HepG2 (cell line): ENCODE results near the gene SCGB1D4. TPM values are rescaled to one million over a fixed set of nuclear protein-coding genes. Genes with fewer than 3 reads are reported as not detected.

Source experiments
- ATAC-seq: fragments of 200-7000 bp; cut with Tn5 transposase; 3 replicates; pipeline ENCODE4 v1.9.1; 2020; ENCODE audit warnings: mild to moderate bottlenecking, moderate library complexity
- BruUV-seq: library from RNA; stranded (reverse); fragments of 400-500 nt; replicated peaks from 2 replicates; lab custom pipeline; 2021; lab: Mats Ljungman, UMichigan
- CTCF ChIA-PET: fragments of 300-600 bp; formaldehyde crosslinking; extraction: SDS; loops from one replicate; lab custom pipeline; 2021; ENCODE audit warnings: low total read pairs, inconsistent platforms, low intra/inter-chr PET ratio; lab: Yijun Ruan, JAX
- POLR2A ChIA-PET: fragments of 350-600 bp; sonication (Branson Sonifier 250); formaldehyde crosslinking; loops from one replicate; lab custom pipeline; 2020; ENCODE audit warnings: antibody characterized with exemption, inconsistent platforms; lab: Yijun Ruan, JAX
- DNase-seq: peaks from one replicate; pipeline ENCODE4 v3.0.0-alpha.2; 2015; ENCODE audit warnings: low spot score
- FAIRE-seq: peaks from 3 replicates; lab custom pipeline; 2011; peaks lifted over from hg19 to GRCh38; lab: Jason Lieb, UNC
- H2AFZ ChIP-seq: one replicate; pipeline ENCODE4 v1.6.1; 2011; ENCODE audit warnings: low read length, inconsistent platforms
- H3K27ac ChIP-seq: fragments of 300-600 bp; 3 replicates; pipeline ENCODE4 v1.8.0; 2011; ENCODE audit warnings: mixed run types, mild to moderate bottlenecking, mixed read lengths, low read length, inconsistent platforms; ENCODE audit not compliant: insufficient read depth; ENCODE audit errors: extremely low read length
- H3K27me3 ChIP-seq, 2 experiments: fragments of 200-600 bp in 1 of 2; 2 replicates in 1 of 2; 3 replicates in 1 of 2; pipeline versions ENCODE4 v1.6.0 to v1.8.0; 2011; ENCODE audit warnings: low read length in 2 of 2, mild to moderate bottlenecking in 2 of 2, moderate library complexity in 2 of 2, inconsistent platforms in 1 of 2; ENCODE audit not compliant: insufficient read depth in 2 of 2, control insufficient read depth in 1 of 2
- H3K36me3 ChIP-seq, 2 experiments: fragments of 200-600 bp in 1 of 2; replicated peaks in 1 of 2; 2 replicates in 1 of 2; 3 replicates in 1 of 2; pipeline versions ENCODE4 v1.5.1 to v1.8.0; 2011; ENCODE audit warnings: low read length in 2 of 2, inconsistent platforms in 1 of 2; ENCODE audit not compliant: insufficient read depth in 2 of 2, control insufficient read depth in 1 of 2
- H3K4me1 ChIP-seq: 2 replicates; pipeline ENCODE4 v1.5.1; 2012; ENCODE audit warnings: low read length, inconsistent platforms; ENCODE audit not compliant: insufficient read depth
- H3K4me2 ChIP-seq: 2 replicates; pipeline ENCODE4 v1.6.0; 2011; ENCODE audit warnings: low read depth, low read length, inconsistent platforms
- H3K4me3 ChIP-seq, 3 experiments: fragments of 200-600 bp in 1 of 3; sonication (generic), shearing (Covaris generic) in 1 of 3; replicated peaks in 1 of 3; 2 replicates each; pipeline ENCODE4 v1.5.1; 2011 to 2016; ENCODE audit warnings: low read length in 3 of 3, inconsistent platforms in 2 of 3, low read depth in 2 of 3, mild to moderate bottlenecking in 2 of 3, control low read depth in 1 of 3, mixed read lengths in 1 of 3; ENCODE audit not compliant: insufficient read depth in 1 of 3
- H3K79me2 ChIP-seq: one replicate; pipeline ENCODE4 v1.6.1; 2011; ENCODE audit warnings: low read length, inconsistent platforms; ENCODE audit not compliant: insufficient read depth
- H3K9ac ChIP-seq: 2 replicates; pipeline ENCODE4 v1.6.0; 2011; ENCODE audit warnings: mild to moderate bottlenecking, low read depth, low read length, inconsistent platforms; ENCODE audit not compliant: insufficient read depth
- H3K9me3 ChIP-seq: 2 replicates; pipeline ENCODE4 v1.5.1; 2012; ENCODE audit warnings: mild to moderate bottlenecking, low read length
- H4K20me1 ChIP-seq: 2 replicates; pipeline ENCODE4 v1.6.0; 2011; ENCODE audit warnings: inconsistent platforms, mild to moderate bottlenecking, low read length, moderate library complexity; ENCODE audit not compliant: insufficient read depth
- CC2D1A ChIP-seq: sonication (generic); formaldehyde crosslinking; IDR thresholded peaks from 2 replicates; pipeline ENCODE4 v1.8.1; 2023; ENCODE audit warnings: mild to moderate bottlenecking, missing genetic modification reagents
- CREM ChIP-seq, 2 experiments: sonication (generic) in 1 of 2; formaldehyde crosslinking in 1 of 2; IDR thresholded peaks; 2 replicates each; pipeline versions ENCODE4 v1.4.0 to v1.6.1; 2016 to 2020; ENCODE audit warnings: antibody characterized with exemption in 1 of 2, mild to moderate bottlenecking in 1 of 2, missing genetic modification reagents in 1 of 2
- MZF1 ChIP-seq: sonication (generic); formaldehyde crosslinking; IDR thresholded peaks from 2 replicates; pipeline ENCODE4 v1.8.1; 2023; ENCODE audit warnings: mild to moderate bottlenecking, missing genetic modification reagents, borderline replicate concordance
- NRL ChIP-seq: sonication (generic); formaldehyde crosslinking; IDR thresholded peaks from 2 replicates; pipeline ENCODE4 v1.5.0; 2020; ENCODE audit warnings: missing genetic modification reagents, mild to moderate bottlenecking, moderate library complexity, borderline replicate concordance
- PHF5A ChIP-seq: IDR thresholded peaks from one replicate; pipeline ENCODE4 v1.6.1; 2018; ENCODE audit warnings: low read depth, missing genetic modification reagents; ENCODE audit not compliant: unreplicated experiment
- TCF7 ChIP-seq: sonication (generic); IDR thresholded peaks from 2 replicates; pipeline ENCODE4 v1.6.1; 2016; ENCODE audit warnings: antibody characterized with exemption, low read depth
- ZBTB1 ChIP-seq: sonication (generic); formaldehyde crosslinking; IDR thresholded peaks from 2 replicates; pipeline ENCODE4 v1.4.0; 2020; ENCODE audit warnings: missing genetic modification reagents, borderline replicate concordance
- ZFP1 ChIP-seq: IDR thresholded peaks from 2 replicates; pipeline ENCODE4 v1.6.1; 2016
- ZNF550 ChIP-seq: sonication (generic); formaldehyde crosslinking; IDR thresholded peaks from 2 replicates; pipeline ENCODE4 v1.4.0; 2020; ENCODE audit warnings: mild to moderate bottlenecking, missing genetic modification reagents, borderline replicate concordance
- WGBS: methylation state at CpG from one replicate; pipeline ENCODE4 v1.1.6; 2017; ENCODE audit warnings: low lambda C conversion rate; 5-methylcytosine and 5-hydroxymethylcytosine counted together
- in situ Hi-C: cut with HindIII; loops from 2 replicates; pipeline ENCODE4 v1.10.0; 2017; ENCODE audit warnings: low pct_unique_long_range_greater_than_20kb; ENCODE audit not compliant: extremely low pct_ligation_motif_present
- intact Hi-C: fragments of 100-400 bp; cut with micrococcal nuclease; formaldehyde crosslinking; loops from one replicate; pipeline ENCODE4 v1.10.0; 2022; ENCODE audit not compliant: unreplicated experiment
- polyA plus RNA-seq, 8 experiments: library from polyadenylated mRNA; depleted of rRNA in 3 of 8; stranded (reverse) in 7 of 8; unstranded in 1 of 8; fragments of >200 nt; fragmentation: Illumina TruSeq in 4 of 8; extraction: Trizol in 4 of 8; gene quantifications; 2 replicates each; pipeline versions ENCODE4 v1.2.1 to v1.2.3, GENCODE V29; 2011 to 2016; ENCODE audit warnings: low read depth in 4 of 8, missing spikeins in 1 of 8, mixed read lengths in 1 of 8; ENCODE audit not compliant: insufficient read depth in 1 of 8
- total RNA-seq, 5 experiments: library from RNA; depleted of rRNA; stranded (reverse); fragments of >200 nt; fragmentation: Illumina TruSeq; extraction: Trizol; gene quantifications; 2 replicates each; pipeline ENCODE4 v1.2.3, GENCODE V29; 2016; ENCODE audit warnings: low read depth in 1 of 5

Gene SCGB1D4
- total and polyA plus RNA-seq, 2 of the 13 experiments (the other 11 are each of a cell fraction or from before 2014, with no cell fraction given): not detected

GRCh38 chr11:62307950-62308349 lies 9.1 kb upstream of the SCGB1D4 start:
- H3K27me3 ChIP-seq: peaks cover 1 to 10% of the 10 kb centered on the region in 2 experiments; a peak in 3 of 5 replicates
- CTCF ChIA-PET: no interaction called here
- no peak overlapping the region for H3K9ac ChIP-seq
- H2AFZ ChIP-seq: no peak overlapping the region
- POLR2A ChIA-PET: no interaction called here
- H3K9me3 ChIP-seq: no peaks in the 10 kb centered on the region
- intact Hi-C loops: no loop called here
- H3K36me3 ChIP-seq: no peaks in the 10 kb centered on the region
- no peak for TF ChIP-seq CC2D1A
- TF ChIP-seq PHF5A (CRISPR knock-in tag): no peak
- TF ChIP-seq CREM (IDR thresholded peaks at IDR 0.05): no peak
- TF ChIP-seq CREM (CRISPR knock-in tag; IDR thresholded peaks at IDR 0.05): no peak
- TF ChIP-seq TCF7: no peak
- TF ChIP-seq ZBTB1 (CRISPR knock-in tag): no peak
- TF ChIP-seq ZNF550: no peak
- DNase-seq (no peak), ATAC-seq (no peak), FAIRE-seq (no peak)
- no peak overlapping the region for H3K27ac ChIP-seq
- H3K4me3 ChIP-seq: no peak overlapping the region
- no peak overlapping the region for H3K4me2 ChIP-seq
- no peaks in the 10 kb centered on the region for H4K20me1 ChIP-seq
- H3K4me1 ChIP-seq: no peaks in the 10 kb centered on the region
- no peaks in the 10 kb centered on the region for H3K79me2 ChIP-seq
- no TSS peak for BruUV-seq
- in situ Hi-C loops: no loop called here

DNA sequence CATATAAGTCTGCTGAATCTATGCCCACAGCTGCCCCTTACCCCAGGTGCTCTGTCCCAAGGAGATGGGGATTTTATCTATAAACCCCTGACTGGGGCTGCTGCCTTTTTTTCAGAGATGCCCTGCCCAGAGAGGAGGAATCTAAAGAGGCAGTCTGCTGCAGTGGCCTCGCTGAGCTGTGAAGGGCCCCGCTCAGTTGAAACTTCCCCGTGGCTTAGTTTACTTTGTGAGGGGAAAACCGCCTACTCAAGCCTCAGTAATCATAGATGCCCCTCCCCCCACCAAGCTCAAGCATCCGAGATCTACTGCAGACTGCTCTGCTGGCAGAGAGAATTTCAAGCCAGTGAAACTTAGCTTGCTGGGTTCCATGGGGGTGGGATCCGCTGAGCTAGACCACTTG lies 7.4 kb upstream of the SCGB1D4 start:
- Histone ChIP-seq H3K4me2 (no peak overlapping the region), H3K9me3 (no peaks in the 10 kb centered on the region), H3K27me3 (no peaks in the 10 kb centered on the region; a peak in 2 of 5 replicates)
- CTCF ChIA-PET: no interaction called here
- no peak for TF ChIP-seq MZF1 (CRISPR knock-in tag)
- no peak for TF ChIP-seq NRL
- no peak for TF ChIP-seq ZFP1 (CRISPR knock-in tag)
- TF ChIP-seq, all 625 proteins: peak for 0
- ATAC-seq: no peak
- Histone ChIP-seq H2AFZ (no peak overlapping the region), H3K4me1 (no peaks in the 10 kb centered on the region), H4K20me1 (no peaks in the 10 kb centered on the region), H3K4me3 (no peak overlapping the region), H3K79me2 (no peaks in the 10 kb centered on the region), H3K36me3 (no peaks in the 10 kb centered on the region), H3K27ac (no peak overlapping the region), H3K9ac (no peak overlapping the region)
- intact Hi-C loops: no loop called here
- no peak for DNase-seq
- FAIRE-seq: no peak
- no TSS peak for BruUV-seq
- WGBS: 86% methylated on average over 1 of the region's 6 CpGs
- POLR2A ChIA-PET: no interaction called here
- in situ Hi-C loops: no loop called here
